DND-41 (cell line): ENCODE data around the gene BPIFB1.

ENCODE experiments used
- EZH2 ChIP-seq: IDR thresholded peaks from 3 replicates; pipeline ENCODE4 v1.6.1; 2012; ENCODE audit warnings: borderline replicate concordance, low read depth, mild to moderate bottlenecking, moderate library complexity, low read length, inconsistent platforms; ENCODE audit not compliant: severe bottlenecking
- TF ChIP-seq, protein P1 (sequence below): IDR thresholded peaks from 2 replicates; pipeline ENCODE4 v1.5.1; 2012; ENCODE audit warnings: borderline replicate concordance, low read length, moderate library complexity, mild to moderate bottlenecking; ENCODE audit not compliant: poor library complexity, severe bottlenecking; ENCODE audit errors: extremely low read depth

DNA sequence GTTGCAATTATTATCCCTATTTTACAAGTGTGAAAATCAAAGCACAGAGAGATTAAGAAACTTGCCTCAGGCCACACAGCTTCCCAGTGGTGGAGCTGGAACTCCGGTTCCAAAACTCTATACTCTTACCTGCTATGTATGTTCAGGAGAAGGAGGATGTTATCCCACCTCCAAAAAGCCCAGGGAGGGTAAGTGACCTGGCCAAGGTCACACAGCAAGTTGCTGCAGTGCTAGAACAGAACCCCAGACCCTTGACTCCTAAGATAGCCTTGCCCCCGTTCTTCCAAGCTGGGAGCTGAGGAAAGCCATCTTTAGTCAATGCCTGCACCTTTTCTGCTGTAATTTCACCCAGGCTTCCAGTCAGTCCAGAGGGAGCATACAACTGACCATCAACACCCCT is 42.3 kb downstream of the BPIFB1 start:
- TF ChIP-seq, protein P1, sequence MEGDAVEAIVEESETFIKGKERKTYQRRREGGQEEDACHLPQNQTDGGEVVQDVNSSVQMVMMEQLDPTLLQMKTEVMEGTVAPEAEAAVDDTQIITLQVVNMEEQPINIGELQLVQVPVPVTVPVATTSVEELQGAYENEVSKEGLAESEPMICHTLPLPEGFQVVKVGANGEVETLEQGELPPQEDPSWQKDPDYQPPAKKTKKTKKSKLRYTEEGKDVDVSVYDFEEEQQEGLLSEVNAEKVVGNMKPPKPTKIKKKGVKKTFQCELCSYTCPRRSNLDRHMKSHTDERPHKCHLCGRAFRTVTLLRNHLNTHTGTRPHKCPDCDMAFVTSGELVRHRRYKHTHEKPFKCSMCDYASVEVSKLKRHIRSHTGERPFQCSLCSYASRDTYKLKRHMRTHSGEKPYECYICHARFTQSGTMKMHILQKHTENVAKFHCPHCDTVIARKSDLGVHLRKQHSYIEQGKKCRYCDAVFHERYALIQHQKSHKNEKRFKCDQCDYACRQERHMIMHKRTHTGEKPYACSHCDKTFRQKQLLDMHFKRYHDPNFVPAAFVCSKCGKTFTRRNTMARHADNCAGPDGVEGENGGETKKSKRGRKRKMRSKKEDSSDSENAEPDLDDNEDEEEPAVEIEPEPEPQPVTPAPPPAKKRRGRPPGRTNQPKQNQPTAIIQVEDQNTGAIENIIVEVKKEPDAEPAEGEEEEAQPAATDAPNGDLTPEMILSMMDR = no peak
- TF ChIP-seq EZH2 = no peak
